H1 (cell line): ENCODE measurements around the gene APMAP. TPM values are rescaled to one million over a fixed set of nuclear protein-coding genes. Genes with fewer than 3 reads are reported as not detected.

Experiments
- CHD1 ChIP-seq: IDR thresholded peaks from 2 replicates; pipeline ENCODE4 v1.6.1; 2012; ENCODE audit warnings: low read depth, low read length, improper control_type of control experiment
- JUN ChIP-seq: IDR thresholded peaks from 2 replicates; pipeline ENCODE4 v1.6.1; 2011; ENCODE audit warnings: low read depth, mild to moderate bottlenecking, improper control_type of control experiment, low read length
- POLR2AphosphoS5 ChIP-seq: IDR thresholded peaks from 2 replicates; pipeline ENCODE4 v1.6.1; 2011; ENCODE audit warnings: low read depth, low read length
- SP2 ChIP-seq: IDR thresholded peaks from 2 replicates; pipeline ENCODE4 v1.6.1; 2012; ENCODE audit warnings: mild to moderate bottlenecking, low read length, inconsistent platforms
- polyA plus RNA-seq, 7 experiments: library from polyadenylated mRNA; depleted of rRNA in 3 of 7; stranded (reverse) in 5 of 7; unstranded in 2 of 7; fragments of >200 nt in 5 of 7; fragments of 200-250 nt in 2 of 7; gene quantifications; 1 replicate in 5 of 7; 2 replicates in 1 of 7; 4 replicates in 1 of 7; pipeline versions ENCODE4 v1.2.1 to v1.2.3, GENCODE V29; 2011 to 2013; ENCODE audit warnings: missing spikeins in 2 of 7, mixed read lengths in 2 of 7
- total RNA-seq: library from RNA; stranded (reverse); fragmentation: NEBNext Ultra II Directional; extraction: Animal tissue kit (Norgen Biotek cat#: 25700); gene quantifications from 2 replicates; pipeline ENCODE4 v1.2.1, GENCODE V29; 2021
- TF ChIP-seq, protein P1 (sequence below): IDR thresholded peaks from 2 replicates; pipeline ENCODE4 v1.6.1; 2011; ENCODE audit warnings: low read length, improper control_type of control experiment

APMAP gene
- total and polyA plus RNA-seq, 2 of the 8 experiments (the other 6 are each of a cell fraction or from before 2014, with no cell fraction given) = 31.3 to 66.0 TPM

GRCh38 chr20:24971376-24972101 is 21.0 kb downstream of the APMAP start (continued):
- TF ChIP-seq SP2 = no peak
- TF ChIP-seq, protein P1, sequence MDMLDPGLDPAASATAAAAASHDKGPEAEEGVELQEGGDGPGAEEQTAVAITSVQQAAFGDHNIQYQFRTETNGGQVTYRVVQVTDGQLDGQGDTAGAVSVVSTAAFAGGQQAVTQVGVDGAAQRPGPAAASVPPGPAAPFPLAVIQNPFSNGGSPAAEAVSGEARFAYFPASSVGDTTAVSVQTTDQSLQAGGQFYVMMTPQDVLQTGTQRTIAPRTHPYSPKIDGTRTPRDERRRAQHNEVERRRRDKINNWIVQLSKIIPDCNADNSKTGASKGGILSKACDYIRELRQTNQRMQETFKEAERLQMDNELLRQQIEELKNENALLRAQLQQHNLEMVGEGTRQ = no peak
- TF ChIP-seq POLR2AphosphoS5 = no peak
- no peak for TF ChIP-seq JUN
- TF ChIP-seq CHD1 = no peak
- TF ChIP-seq, all 59 proteins: peak for 0
